Measurements from ENCODE around the gene HSCB.
"Not testable (repeated sequence)": the region's sequence is repeated elsewhere in the genome, so short reads cannot be mapped to it uniquely, and the experiment has no call there.

HSCB gene, protein sequence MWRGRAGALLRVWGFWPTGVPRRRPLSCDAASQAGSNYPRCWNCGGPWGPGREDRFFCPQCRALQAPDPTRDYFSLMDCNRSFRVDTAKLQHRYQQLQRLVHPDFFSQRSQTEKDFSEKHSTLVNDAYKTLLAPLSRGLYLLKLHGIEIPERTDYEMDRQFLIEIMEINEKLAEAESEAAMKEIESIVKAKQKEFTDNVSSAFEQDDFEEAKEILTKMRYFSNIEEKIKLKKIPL

DNA sequence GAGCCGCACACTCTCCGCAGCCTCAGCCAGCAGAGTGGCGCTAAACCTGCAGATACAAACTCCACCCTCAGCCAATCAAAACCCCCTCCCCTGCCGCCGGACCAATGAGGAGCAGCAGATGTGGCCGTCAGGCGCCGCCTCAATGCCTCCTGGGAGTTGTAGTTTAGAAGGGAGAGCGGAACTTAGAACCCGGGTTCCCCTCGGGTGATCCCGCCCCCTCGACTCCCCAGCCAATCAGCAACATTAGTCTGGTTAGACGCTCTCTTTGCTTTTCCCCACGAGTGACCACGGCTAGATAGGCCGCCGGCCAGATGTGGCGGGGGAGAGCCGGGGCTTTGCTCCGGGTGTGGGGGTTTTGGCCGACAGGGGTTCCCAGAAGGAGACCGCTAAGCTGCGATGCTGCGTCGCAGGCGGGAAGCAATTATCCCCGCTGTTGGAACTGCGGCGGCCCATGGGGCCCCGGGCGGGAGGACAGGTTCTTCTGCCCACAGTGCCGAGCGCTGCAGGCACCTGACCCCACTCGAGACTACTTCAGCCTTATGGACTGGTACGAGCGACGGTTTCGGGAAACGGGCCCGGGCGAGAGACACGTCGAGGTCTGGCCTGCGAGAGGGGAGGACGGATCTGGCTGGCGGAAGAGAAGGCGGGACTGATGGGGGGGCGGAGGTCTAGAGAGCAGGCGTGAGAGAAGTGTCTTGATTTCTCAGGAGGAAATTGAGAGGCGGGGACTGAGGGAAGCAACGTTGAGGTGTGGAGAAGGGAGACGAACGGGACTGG, at the start of gene HSCB, which contains the start of gene CHEK2:
HSCB (plus strand) TSS at position 255 of the 777 bp plus-strand sequence; CDS start at position 312, 57 bp downstream.
CHEK2 (minus strand) TSS at position 36 of the 777 bp plus-strand sequence. CDS start 7,099 bp downstream, outside the sequence.
- DNase-seq, result peak; percentile 98

- DNase-seq, result not testable (repeated sequence)
Observed at GRCh38 chr22:28693041-28693760, 48.6 kb upstream of the HSCB start.

DNA sequence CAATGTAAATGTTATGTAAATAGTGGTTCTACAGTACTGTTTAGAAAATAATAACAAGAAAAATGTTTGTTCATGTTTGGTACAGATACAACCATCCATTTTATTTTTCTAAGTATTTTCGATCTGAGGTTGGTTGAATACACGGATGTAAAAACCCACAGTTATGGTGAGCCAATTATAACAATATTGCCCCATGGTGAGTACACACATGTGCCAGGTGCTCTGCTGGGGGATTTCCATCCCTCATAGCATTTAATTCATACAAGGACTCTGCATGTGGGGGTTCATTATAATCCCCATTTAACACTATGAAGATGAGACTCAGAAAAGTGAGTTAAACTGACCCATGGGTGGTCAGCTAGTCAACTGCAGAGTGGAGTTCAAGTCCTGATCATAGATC, 38.9 kb upstream of the HSCB start:
- no peak for DNase-seq

DNA sequence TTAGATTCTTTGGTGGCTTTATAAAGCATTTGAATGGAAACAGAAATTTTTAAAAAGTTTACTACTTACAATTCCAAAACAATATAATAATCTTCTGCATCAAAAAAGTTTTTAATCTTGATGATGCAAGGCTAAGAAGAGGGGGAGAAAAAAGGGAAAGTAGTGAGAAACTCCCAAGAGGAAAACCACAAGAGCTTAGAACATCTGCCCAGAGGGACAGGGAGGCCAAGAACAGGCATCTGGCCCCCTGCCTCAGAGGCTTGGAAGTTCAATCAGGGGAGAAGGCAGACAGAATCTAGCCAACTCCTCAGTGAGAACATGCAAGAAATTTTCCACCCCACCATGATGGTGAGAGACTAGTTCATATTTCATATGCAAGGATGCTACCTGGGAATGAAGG, 38.4 kb upstream of the HSCB start:
- no peak for DNase-seq

- DNase-seq, result peak in 1 of 2 donors; percentile 6
Observed at GRCh38 chr22:28706845-28707244, 35.0 kb upstream of the HSCB start.

DNA sequence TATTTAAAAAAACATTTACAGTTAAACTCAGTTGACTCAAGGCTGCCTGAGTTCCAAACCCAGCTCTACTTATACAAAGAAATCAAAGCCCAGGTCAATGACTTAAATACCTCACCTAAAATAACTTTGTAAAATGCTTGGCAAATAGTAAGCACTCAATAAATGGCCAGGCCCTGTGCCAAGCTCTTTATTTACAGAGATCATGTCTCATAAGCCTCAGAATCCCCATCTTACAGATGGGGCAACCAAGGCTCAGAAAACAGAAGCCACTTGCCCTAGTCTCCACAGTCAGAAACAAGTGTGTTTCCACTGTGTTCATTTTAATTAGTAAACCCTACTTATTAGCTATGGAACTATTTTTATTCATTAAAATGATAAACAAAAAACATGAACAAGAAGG, 31.7 kb upstream of the HSCB start:
- no peak for DNase-seq

- no peak for DNase-seq
Observed at GRCh38 chr22:28710576-28711191, 31.2 kb upstream of the HSCB start.

DNA sequence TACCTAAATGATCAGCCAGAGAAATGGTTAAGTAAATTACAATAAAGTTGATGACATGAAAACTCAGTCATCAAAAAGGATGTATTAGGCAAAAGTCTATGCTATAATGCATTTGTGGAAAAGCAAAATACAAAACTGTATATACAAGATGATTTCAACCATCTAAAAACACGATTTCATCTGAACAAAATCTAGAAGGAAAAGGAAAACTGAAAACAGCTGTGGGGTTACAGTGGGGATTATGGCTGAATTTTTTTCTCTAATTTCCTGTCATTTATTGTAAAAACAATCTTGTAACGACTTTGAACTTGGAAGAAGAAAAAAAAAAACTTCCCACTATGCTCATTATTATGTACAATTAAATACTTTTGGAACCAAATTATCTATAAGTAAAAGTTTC, 30.5 kb upstream of the HSCB start:
- no peak for DNase-seq

DNA sequence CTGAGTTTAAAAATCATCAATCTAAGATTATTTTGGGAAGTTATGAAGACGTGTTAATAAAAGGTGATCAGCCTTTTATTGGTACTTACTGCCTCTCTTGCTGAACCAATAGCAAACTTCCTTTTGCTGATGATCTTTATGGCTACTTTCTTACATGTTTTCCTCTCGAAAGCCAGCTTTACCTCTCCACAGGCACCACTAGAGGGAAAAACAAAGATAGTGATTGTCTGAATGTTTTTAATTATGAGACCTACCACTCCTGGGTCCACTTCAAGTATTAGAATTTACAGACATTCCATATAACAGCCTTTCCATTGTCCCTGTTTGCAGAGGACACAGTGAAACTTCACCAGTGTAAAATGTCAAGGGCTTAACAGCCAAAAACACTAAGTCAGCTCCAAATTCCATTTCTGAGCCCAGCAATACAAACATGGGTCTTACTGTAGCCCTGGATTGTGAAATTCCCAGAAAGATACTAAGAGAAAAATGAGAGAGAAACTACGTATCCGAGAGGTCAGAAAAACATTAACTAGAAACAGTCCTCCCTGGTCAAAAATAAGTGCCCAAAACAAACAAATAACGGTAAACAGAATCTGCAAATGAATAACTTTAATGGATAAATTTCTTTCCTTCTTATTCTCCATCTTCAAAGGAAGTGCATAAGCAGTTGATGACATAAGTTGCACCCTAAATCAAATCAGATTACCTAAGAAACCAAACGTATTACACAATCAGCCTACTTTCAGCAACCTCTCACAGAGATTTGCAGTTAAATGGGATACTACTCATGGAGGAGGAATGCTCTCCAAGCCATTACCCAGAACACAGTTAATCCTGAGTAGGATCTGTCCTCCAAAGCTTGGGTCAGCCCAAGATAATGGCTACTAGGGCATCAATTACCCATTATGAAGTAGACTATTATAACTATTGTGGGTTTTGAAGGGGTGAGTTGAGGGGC, 29.7 kb upstream of the HSCB start:
- DNase-seq, result no peak

GRCh38 chr22:28714043-28714628, 27.7 kb upstream of the HSCB start:
- DNase-seq, result peak in 1 of 2 donors; percentile 2

DNA sequence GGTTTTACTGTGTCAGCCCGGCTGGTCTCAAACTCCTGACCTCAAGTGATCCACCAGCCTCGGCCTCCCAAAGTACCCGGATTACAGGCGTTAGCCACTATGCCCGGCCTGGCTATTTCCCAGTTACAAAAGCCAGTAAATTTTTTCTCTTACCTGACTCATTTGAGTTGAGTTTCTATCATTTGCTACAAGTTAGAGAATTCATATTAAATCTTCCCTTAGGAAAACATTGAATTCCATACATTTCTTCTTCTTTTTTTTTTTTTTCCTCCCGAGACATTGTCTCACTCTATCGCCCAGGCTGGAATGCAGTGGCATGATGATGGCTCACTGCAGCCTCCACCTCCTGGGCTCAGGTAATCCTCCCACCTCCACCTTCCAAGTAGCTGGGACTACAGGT, 26.2 kb upstream of the HSCB start:
- DNase-seq, result no peak

DNA sequence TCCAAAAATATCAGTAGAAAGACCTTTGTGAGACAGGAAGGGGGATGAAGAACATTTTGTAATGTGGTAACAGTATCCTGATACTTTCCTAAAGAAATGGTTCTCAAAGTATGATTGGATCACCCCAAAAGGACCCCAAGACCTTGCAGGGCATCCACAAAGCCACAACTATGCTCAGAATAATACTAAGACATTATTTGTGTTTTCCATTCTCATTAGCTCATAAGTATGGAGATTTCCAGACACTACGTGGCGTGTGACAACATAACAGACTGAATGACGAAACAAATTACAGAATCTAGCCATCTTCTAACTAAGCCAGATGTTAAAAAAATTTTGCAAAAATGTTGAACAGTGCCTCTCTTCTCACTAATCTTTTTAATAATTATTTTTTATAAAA, 25.2 kb upstream of the HSCB start:
- DNase-seq, result no peak

- no peak for DNase-seq
Observed at GRCh38 chr22:28718044-28718443, 23.8 kb upstream of the HSCB start.

DNA sequence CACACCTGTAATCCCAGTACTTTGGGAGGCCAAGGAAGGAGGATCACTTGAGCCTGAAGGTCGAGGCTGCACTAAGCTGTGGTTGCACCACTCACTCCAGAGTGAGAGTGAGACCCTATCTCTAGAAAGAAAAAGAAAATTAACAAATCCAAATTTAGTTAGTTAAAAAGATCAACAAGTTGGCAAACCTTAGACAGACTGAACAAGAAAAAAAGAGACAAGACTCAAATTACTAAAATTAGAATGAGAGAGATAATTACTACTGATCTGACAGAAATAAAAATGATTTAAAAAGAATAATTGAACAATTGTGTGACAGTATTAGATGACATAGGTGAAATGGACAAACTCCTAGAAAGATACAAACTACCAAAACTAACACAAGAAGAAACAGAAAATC, 13.8 kb upstream of the HSCB start:
- no peak for DNase-seq

DNA sequence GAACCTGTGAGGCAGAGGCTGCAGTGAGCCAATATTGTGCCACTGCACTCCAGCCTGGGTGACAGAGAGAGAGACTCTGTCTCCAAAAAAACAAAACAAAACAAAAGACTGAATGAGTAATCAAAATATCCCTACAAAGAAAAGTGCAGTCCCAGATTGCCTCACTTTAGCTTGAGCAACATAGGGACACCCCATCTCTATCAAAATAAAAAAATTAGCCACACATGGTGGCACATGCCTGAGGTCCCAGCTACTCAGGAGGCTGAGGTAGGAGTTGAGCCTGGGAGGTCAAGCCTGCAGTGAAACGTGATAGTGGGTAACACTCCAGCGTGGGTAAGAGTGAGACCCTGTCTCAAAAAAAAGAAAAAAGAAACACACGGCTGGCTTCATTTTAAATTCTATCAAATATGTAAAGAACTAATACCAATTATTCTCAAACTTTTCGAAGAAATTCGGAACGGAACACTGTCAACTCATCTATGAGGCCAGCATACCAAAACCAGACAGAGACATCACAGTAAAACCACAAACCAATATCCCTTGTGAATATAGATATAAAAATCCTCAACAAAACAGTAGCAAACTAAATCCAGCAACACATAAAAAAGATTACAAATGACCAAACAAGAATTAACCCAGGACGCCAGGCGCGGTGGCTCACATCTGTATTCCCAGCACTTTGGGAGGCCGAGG, 13.1 kb upstream of the HSCB start:
- DNase-seq, result no peak

DNA sequence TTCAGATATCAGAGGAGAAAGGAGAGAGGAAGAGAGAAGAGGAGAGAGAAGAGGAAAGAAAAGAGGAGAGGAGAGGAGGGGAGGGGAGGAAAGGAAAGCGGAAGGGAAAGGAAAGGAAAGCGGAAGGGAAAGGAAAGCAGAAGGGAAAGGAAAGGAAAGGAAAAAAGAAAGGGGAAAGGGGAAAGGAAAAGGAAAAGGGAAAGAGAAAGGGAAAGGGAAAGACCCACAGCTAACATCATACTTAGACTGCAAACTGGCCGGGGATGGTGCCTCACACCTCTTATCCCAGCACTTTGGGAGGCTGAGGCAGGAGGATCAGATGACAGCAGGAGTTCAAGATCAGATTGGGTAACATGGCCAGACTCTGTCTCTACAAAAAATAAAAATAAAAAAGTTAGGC, 11.7 kb upstream of the HSCB start:
- DNase-seq, result no peak

DNA sequence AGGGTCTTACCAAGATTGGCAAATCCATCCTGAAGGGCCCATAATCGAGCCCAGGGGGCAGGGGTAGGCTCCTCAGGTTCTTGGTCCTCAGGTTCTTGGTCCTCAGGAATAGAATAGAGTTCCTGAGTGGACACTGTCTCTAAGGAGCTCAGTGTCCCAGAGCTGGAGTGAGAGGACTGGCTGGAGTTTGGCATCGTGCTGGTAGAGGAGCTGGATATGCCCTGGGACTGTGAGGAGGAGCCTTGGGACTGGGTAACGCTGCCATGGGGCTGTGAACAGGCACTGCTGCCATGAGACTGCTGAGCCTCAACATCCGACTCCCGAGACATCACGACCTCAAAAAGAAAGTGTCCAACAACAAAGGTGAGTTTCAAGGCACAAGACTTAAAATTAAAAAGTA, 7.4 kb upstream of the HSCB start:
- no peak for DNase-seq

GRCh38 chr22:28736301-28737155, 5.3 kb upstream of the HSCB start:
- no peak for DNase-seq

DNA sequence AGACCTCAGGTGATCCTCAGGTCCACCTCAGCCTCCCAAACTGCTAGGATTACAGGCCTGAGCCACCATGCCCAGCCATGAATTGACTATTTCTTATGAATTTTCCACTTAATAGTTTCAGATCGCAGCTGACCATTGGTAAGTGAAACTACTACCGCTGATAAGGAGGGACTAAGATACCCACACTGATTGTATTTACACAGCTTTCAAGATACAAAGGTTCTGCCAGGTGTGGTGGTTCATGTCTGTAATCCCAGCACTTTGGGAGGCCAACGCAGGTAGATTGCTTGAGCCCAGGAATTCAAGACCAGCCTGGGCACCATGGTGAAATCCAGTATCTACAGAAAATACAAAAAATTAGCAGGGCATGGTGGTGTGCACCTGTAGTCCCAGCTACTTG, 4.1 kb upstream of the HSCB start:
- DNase-seq, result no peak

- not testable (repeated sequence) for DNase-seq
Observed at GRCh38 chr22:28738876-28739275, 3.0 kb upstream of the HSCB start.

Data from CD4-positive, alpha-beta T cell treated with Interleukin-1 beta for 1 hour (primary cell).